H1 (cell line): ENCODE data around the gene TOB2. TPM values are rescaled to one million over a fixed set of nuclear protein-coding genes. Genes with fewer than 3 reads are reported as not detected.

ENCODE experiments used
- YY1 ChIP-seq: IDR thresholded peaks from 2 replicates; pipeline ENCODE4 v1.6.1; 2011; ENCODE audit warnings: low read depth, mild to moderate bottlenecking, low read length
- polyA plus RNA-seq, 7 experiments: library from polyadenylated mRNA; depleted of rRNA in 3 of 7; stranded (reverse) in 5 of 7; unstranded in 2 of 7; fragments of >200 nt in 5 of 7; fragments of 200-250 nt in 2 of 7; gene quantifications; 1 replicate in 5 of 7; 2 replicates in 1 of 7; 4 replicates in 1 of 7; pipeline versions ENCODE4 v1.2.1 to v1.2.3, GENCODE V29; 2011 to 2013; ENCODE audit warnings: missing spikeins in 2 of 7, mixed read lengths in 2 of 7
- total RNA-seq: library from RNA; stranded (reverse); fragmentation: NEBNext Ultra II Directional; extraction: Animal tissue kit (Norgen Biotek cat#: 25700); gene quantifications from 2 replicates; pipeline ENCODE4 v1.2.1, GENCODE V29; 2021

Gene TOB2
- total and polyA plus RNA-seq, 2 of the 8 experiments (the other 6 are each of a cell fraction or from before 2014, with no cell fraction given), result 27.0 to 54.1 TPM

- TF ChIP-seq YY1, result 0 out of 2 replicates have a peak, but pooled peaks have one; percentile 23
These were observed 35.3 kb upstream of the TOB2 start (continued) for GRCh38 chr22:41481925-41482318.
